Tongue (tissue), 2 donors: ENCODE data around the gene FRMPD4. TPM values are rescaled to one million over a fixed set of nuclear protein-coding genes. Genes with fewer than 3 reads are reported as not detected.

Source experiments
- DNase-seq: peaks from one replicate; pipeline ENCODE4 v3.0.0-alpha.2; 2015
- total RNA-seq: library from RNA; depleted of rRNA; stranded (reverse); fragments of >200 nt; gene quantifications from one replicate; pipeline ENCODE4 v1.2.3, GENCODE V29; 2014

The FRMPD4 gene
- total RNA-seq, 1 donor from 2014 or later = 0.41 TPM

DNA sequence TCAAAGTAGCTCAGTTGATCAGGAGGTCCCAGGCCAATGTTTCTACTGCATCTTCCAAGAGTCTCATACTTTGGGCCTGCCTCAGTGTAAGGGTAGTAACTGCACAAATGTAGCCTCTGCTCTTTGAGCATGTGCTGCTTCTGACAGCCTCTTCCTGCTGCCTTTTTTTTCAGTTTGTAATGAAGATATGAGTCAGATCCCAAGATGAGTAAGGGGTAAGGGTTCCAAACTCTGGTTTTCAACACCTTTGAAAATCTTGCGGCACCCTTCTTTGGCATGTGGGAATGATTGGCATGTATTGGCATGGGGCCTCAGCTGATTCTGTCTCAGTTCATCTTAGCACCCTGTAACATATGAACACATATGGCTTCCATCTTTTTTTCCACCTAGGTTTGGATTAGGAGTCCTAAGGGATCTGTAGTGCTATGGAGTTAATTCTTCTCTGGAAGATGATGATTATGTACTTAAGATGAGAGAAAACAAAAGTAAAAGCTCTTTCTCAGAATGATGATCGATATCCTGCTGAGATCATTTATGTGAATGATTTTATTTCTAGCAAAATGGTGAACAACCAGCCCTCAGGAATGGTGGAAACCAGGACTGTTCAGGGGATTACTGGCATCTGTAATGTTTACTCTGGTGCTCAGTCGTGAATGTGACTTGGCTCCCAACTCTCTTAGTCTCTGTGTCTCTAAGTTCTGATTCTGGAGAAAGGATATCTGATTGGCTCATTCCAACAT, 534.3 kb downstream of the FRMPD4 start:
- DNase-seq = no peak

DNA sequence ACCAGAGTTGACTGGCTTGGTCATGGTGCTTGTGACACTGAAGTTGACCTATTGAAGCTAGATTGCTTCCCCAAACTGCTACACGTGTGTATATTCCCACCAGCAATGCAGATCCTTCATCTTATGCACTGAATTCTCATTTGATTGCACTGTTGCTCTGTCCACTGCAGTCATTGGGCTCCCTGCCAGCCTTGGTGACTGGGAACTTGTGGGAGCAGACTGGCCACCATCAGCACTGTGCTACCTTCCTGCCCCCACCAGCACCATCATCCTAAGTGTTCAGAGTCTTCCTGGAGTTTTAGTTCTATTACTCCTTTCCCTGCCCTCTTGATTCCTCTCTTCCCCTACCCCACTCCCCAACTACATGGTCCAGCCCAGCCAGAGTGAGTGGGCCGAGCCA, 535.2 kb downstream of the FRMPD4 start:
- no peak for DNase-seq

DNA sequence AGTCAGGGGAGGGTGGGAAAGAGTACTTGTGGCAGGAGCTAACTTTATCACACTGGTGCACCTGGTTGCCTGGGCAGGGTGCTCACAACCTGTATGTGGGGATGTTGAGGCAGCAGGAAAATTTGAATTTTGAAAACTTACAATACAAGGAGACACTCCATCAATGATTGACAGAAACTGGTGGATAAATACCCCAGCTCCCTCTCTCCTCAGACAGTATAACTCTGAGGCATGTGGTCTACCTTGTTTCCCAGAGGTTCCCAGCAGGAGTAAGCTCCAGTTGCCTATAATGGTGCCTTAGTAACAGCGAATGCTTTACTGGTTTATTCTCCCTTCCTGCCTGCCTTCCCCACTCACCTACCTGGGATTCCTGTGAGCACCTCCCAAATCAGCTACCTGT, 541.2 kb downstream of the FRMPD4 start:
- DNase-seq = no peak

DNA sequence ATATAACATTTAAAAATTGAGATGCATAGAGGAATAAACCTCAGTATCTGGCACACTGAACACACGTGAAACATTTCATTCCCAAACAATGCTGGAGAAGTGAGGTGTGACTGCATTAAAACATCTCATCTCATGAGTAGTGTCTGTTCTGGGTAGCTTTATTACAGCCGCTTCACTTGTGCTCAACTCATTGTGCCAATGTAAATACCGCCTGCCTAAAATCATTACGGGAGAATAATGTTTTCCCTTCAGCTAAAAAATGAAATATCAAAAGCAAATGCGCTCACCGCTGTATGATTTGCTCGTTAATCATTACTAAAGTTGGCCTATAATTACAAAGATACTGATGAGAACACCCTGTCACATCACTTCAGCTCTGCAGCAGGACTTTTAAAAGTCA, 542.8 kb downstream of the FRMPD4 start:
- no peak for DNase-seq

DNA sequence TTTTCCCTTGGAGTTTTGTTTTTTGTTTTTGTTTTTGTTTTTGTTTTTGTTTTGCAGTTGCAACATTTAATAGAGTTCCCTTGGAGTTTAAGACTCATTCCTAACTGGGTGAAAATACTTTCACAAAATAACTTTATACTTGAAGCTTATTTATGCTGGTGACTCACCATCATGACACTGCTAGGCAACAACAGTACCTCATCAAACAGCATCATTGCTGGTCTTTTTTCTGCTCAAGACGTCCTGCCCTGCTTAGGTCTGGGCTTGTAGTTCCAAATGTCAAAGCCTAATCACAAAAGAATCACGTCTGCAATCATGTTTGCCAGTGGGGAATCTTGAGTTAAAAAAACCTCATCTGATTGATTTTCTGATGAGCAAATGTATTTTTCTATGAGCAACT, 547.3 kb downstream of the FRMPD4 start:
- DNase-seq = no peak

DNA sequence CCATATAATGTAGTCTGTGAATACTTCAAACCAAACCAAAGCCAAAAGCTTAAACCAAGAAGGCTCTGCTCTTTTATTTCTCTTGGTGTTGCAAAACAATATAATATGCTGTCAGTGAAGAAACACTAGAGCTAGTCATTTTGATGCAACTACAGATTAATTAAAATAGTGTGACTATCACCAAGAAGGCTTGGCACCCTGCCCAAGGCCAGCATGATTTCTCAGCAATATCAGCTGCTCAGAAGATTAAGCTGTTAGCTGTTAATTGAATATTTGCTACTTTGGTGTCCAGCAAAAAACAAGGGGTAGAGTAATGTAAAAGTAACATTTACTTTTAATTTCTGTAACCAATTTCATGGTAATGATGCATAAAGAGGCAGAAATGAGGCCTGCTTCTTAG, 548.1 kb downstream of the FRMPD4 start:
- no peak for DNase-seq

DNA sequence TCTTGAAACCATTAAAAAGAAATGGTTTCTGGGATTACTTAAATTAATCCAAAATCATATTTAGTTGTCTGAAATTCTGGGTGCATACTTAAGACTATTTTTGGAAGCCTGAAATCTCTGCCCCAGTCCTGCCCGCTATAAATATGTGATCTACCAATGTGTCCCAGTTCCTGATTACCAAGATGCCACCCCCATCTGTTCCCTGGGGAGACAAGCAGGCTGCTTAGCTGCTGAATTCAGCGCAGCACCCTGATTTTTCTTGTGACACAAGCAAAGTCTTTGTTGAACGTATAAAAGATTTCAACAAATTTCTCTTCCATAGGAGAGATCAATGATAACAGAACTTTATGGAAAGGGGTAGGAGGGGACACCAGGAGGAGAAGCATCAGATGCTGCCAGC, 552.4 kb downstream of the FRMPD4 start:
- DNase-seq = no peak

DNA sequence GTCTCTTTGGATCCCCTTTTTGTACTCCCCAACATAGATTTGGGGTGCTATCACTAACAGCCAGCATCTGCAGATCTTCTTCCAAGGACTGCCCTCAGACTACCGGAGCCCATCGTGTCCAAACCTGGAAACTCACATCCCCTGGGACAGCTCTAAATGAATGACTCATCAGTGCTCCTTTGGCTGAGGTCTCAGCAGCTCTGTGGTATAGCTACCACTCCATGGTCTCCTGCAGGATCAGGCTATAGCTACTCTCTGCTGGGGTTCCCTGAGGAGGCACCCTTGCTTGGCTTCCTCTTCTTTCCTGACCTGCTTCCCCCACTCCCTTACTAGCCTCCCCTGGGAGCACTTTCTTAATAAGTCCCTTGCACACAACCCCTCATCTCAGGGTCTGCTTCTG, 555.5 kb downstream of the FRMPD4 start:
- DNase-seq = no peak

DNA sequence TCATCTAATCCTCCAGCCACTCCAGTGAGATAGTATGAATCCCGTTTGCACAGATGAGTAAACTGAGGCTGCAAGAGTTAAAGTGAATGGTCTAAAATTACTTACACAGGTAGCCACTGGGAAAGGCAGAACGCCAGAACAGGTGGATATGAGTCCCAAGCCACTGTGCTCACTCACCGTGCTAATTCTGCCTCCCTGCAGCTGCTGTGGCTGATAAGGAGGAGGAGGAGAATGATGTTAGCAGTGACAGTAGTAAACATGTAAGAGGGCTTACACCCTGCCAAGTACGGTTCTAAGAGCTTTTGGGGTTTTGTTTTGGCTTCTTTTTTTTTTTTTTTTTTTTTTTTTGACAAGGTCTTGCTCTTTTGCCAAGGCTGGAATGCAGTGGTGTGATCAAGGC, 562.5 kb downstream of the FRMPD4 start:
- no peak for DNase-seq

DNA sequence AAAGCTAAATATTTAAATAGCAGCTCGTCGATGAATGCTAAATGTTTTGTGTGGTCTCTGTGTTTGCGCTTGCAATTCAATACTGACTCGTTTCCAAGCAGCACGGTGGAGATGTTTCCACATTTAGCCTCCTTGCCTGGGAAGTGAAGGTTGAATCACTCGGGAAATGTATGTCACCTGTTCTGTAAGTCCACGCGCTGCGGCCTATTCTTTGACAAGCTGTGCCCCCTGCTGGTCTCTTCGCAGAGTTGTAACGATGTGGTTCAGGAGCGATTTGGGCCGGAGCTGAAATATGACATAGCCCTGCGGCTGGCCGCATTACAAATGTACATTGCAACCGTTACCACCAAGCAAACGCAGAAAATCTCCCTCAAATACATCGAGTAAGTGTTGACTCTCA, 563.4 kb downstream of the FRMPD4 start:
- DNase-seq = peak; percentile 78

DNA sequence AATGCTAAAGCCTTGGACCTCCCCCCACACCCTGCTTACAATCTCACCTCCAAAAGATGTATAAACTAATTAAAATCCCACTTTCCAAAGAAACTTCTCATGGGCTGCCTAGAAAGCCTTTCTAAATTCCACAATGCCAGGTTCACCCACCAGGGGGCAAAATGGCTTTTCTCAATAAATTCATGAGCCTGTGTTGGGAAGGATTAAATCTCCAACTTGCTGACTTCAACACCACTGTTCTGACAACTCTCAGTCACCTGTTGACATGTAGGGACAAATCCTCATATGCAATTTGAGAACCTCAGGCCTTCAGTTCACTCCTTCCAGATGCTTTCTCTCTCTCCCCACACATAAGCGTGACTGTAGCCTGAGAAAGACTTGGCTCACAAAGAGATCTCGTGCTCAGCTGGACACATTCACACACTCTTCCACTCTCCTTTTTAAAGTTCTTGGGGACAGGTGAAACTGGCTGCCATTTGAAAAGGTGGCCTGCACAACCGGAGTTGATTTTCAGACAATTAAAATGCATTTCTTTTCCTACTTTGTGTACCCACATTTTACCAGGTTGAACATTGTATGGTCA, 564.3 kb downstream of the FRMPD4 start:
- DNase-seq = peak; percentile 6

DNA sequence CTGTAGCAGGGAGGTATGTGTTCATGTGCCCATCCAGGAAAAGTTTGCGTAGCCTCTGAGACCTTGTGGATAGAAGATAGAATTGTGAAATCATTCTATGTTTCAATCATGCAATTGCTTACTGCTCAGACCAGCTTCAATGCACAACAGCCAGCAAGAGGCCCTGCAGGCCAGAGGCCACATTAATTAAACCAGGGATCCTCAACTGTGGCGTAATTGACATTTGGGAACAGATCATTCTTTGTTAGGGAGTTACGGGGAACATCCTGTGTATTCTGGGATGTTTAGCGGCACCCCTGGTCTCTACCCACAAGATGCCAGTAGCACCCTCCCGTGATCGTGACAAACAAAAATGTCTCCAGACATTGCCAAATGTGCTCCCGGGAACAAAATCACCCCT, 566.4 kb downstream of the FRMPD4 start:
- DNase-seq = no peak

DNA sequence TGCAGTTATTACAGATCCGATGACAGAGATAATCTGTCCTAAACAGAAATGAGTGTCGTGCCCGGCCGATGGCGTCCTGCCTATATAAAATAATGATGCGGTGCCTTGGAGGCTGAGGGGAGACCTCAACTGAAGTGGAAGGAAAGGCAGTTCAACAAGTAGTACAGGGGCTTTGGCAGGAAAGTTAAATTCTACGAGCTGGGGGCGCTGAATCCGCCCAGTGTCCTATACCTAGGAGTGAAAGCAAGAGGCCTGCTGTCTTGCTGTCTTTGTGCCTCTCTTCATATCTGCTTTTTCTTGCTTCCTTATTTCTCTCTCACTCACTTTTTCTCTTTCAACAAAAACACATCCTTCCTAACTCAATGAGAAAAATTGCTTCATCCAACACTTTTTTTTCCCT, 570.8 kb downstream of the FRMPD4 start:
- DNase-seq = no peak

DNA sequence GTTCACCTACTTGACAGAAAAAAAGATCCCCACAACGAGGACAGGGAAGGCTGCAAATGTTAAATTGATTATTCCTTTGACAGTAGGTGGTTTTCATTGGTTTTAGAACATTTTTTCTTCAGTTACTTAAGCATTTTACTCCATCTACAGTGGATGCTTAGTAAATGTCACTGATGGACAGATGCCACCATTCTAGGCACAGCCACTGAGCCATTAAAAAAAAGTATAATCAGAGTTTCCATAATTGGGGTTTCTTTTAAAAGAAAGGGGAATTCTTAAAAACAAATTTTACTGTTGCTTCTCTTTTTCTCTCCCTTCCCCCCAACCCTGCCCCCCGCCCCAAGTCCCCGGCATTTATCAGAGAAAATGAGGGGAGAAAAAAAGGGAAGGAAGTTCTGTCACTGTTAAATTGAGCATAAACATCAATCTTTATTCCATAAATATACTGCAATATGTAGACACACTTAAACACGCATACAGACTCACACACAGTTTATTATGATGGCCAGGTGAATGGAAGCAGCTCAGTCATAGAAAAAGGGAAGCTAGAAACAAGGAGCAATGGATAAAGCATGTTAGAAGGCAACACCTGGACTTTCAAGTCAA, 573.3 kb downstream of the FRMPD4 start:
- no peak for DNase-seq

DNA sequence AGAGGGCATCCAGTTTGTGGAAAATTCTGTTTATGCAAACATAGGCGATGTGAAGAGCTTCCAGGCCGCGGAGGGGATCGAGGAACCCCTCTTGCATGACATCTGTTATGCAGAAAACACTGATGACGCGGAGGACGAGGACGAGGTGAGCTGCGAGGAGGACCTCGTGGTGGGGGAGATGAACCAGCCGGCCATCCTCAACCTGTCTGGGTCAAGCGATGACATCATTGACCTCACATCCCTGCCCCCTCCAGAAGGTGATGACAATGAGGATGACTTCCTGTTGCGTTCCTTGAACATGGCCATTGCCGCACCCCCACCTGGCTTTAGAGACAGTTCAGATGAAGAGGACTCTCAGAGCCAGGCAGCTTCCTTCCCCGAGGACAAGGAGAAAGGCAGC, 578.3 kb downstream of the FRMPD4 start:
- DNase-seq = no peak

DNA sequence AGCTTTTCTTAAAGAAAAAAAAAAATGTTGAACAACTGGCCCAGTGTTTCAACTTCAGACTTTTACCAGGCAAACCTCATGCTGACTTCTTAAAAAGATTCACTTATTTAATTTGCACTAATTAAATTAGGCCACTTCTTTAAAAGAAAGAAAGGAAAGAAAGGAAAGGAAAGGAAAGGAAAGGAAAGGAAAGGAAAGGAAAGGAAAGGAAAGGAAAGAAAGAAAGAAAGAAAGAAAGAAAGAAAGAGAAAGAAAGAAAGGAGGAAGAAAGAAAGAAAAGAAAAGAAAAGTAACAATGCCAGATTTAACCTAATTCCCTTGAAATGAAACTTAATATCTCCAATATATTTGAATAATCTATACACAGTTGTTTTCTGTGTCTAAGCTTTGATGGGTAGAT, 581.6 kb downstream of the FRMPD4 start:
- no peak for DNase-seq

DNA sequence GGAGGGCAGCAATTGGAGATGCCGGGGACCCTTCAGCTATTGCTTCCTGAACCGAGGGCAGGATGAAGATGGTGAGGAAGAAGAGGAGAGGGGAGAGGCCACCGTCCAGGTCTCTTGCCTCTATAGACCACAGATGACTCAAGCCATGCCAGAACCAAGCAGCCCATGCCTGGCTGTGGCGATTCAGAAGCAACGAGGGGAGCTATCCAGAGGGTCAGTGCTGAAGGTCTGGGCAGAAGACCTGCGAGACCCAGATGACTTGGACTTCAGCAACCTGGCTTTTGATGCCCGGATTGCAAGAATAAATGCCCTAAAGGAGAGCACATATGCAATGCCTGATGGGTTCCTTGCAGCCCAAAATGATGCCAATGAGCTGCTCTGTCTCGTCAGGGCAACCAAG, 582.8 kb downstream of the FRMPD4 start:
- peak; percentile 8 for DNase-seq

DNA sequence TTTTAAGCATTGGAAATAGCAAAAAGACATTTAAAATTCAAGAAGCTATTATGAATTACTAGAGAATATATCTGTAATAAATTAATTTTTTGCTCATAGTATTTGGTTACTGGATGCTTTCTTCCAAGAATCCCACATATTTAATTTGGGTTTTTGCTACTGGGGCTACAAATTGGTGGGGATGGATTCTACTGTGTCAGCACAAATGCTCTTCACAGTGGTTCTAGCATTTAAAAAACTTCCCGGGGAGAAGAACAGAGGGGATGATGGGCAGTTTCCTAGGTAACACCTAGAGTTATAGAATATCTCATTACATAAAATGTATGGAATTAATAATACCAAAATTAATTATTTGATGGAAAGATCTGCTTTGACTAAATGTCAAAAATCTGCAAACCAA, 584.0 kb downstream of the FRMPD4 start:
- no peak for DNase-seq

DNA sequence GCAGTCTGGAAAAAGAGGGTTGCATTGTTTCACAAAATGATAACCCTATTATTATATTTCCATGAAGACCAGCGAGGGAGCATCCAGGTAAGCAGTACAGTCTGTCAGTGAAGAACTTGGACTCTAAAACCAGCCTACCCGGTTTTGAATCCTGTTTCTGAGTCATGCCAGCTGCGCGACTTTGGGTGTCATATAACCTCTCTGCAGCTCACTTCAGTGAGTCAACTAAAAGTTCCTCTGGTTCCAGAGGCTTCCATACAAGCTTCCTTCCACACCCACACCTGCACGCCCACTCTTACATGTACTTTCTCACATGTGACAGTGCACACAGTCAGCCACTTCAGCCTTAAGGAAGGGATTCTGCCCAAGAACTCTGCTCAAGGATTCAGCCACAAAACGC, 603.1 kb downstream of the FRMPD4 start:
- no peak for DNase-seq

DNA sequence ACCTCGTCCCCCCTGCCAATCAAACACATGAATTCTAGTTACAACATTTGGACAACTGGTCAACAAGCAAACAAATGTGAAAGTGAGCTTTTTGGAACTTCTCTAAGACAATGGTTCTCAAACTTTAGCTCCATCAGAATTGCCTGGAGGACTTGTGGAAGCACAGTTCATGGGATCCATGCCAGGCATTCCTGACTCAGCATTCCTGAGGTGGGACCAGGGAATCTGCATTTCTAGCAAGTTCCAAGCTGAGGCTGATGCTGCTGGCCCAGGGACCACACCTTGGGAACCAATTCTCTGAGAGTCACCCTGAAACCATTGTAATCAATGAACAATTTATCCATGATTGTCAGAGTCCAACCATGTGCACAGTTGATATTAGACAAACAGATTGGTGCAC, 609.2 kb downstream of the FRMPD4 start:
- no peak for DNase-seq

DNA sequence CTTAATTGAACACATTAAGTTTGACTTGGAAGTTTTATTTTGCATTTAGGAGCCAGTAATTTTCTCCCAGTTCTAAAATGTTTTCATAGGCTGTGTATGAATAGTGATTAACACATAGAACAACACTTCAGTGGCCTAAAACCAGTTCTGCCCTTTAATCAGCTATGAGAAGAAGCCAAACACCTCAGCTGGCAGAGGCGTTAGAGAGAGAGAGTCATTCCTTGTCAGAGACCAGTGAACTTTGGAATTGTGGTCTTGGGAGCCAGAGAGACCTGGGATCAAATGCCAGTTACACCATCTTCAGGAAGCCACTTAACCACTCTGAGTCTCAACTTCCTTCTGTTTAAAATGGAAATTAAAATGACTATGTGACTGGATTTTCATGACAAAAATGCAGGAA, 613.6 kb downstream of the FRMPD4 start:
- DNase-seq = no peak

DNA sequence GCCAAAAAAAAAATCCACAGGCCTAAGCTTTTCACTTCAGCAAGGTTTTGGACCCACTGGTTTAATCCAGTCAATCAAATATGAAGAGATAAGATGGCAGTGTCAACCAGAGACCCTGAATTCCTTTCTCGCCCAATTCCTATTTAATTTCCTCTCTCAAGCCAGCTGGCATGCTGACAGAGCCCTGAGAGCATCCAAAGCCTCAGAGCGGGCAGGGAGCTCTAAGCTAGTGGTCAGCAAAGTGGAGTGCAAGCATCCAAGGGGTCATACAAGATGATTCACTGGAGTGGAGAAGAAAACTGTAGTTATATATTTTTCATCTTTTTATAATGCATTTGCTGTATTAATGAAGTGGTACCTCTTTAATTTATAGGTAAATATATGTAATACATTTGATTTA, 615.1 kb downstream of the FRMPD4 start:
- DNase-seq = no peak

DNA sequence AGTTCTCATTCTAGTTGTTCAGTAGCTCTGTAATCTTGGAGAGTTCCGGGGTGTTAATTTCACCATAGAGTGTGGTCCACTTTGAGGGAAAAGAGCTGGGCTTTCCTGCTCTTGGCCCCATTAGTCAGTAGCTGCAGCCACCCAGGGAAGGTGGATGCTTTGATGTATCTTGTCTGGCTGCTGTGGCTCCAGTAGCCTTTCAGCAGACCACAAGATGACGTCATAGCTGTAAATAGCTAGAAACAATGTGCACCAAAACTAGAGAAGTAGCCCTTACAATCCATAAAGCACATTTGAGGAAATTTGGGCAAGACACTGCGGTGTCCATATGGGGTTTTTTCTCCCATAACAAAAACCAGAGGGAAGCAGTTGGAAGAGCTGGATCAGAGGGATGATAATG, 620.0 kb downstream of the FRMPD4 start:
- no peak for DNase-seq

DNA sequence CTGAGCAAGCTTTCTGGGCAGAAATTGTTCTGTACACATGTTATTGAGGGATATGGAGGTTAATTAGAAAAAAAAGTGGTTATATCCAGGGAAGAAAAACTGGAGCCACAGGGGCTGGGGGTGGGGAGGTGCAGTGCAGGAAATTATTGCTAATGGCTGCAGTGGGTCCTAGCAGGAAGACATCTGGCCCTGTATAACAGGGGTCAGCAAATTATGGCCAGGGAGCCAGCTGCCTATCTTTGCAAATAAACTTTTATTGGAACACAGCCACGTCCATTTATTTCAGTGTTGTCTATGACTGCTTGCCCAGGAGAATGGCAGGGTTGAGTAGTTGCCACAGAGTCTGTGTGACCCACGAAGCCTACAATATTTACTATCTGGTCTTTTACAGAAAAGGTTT, 629.6 kb downstream of the FRMPD4 start:
- DNase-seq = no peak
